SU-DHL-6 (cell line): ENCODE measurements around the gene MYPOP.

ENCODE experiments used
- H2AFZ ChIP-seq: fragments of 200-600 bp; sonication (generic); 2 replicates; pipeline ENCODE4 v1.6.1; 2014; ENCODE audit warnings: low read depth, mild to moderate bottlenecking, moderate library complexity, mixed read lengths, antibody characterized with exemption, low read length; ENCODE audit not compliant: severe bottlenecking
- H3F3A ChIP-seq: fragments of 200-600 bp; shearing (Covaris generic); 2 replicates; pipeline ENCODE4 v1.6.0; 2016; ENCODE audit warnings: antibody characterized with exemption, mild to moderate bottlenecking; ENCODE audit not compliant: insufficient read depth
- H3K27ac ChIP-seq: fragments of 200-600 bp; sonication (generic); 2 replicates; pipeline ENCODE4 v1.5.1; 2016; ENCODE audit warnings: low read depth, mild to moderate bottlenecking, low read length, moderate library complexity, mixed read lengths
- H3K27me3 ChIP-seq: fragments of 200-600 bp; sonication (generic), shearing (Covaris generic); 2 replicates; pipeline ENCODE4 v1.6.0; 2014; ENCODE audit warnings: mild to moderate bottlenecking, low read length
- H3K36me3 ChIP-seq: fragments of 200-600 bp; sonication (generic); 2 replicates; pipeline ENCODE4 v1.6.1; 2014; ENCODE audit warnings: mild to moderate bottlenecking, low read length, mixed read lengths
- H3K4me2 ChIP-seq: fragments of 300-600, 200-600 bp; shearing (Covaris generic), sonication (generic); 2 replicates; pipeline ENCODE4 v1.6.0; 2014; ENCODE audit warnings: low read length, low read depth, mild to moderate bottlenecking; ENCODE audit not compliant: poor library complexity, severe bottlenecking
- H3K4me3 ChIP-seq: fragments of 200-600 bp; sonication (generic); 2 replicates; pipeline ENCODE4 v1.5.1; 2014; ENCODE audit warnings: antibody characterized with exemption, low read length, mild to moderate bottlenecking, mixed read lengths; ENCODE audit not compliant: insufficient read depth, poor library complexity, severe bottlenecking
- H3K79me2 ChIP-seq: fragments of 200-600 bp; sonication (generic); 2 replicates; pipeline ENCODE4 v1.6.1; 2014; ENCODE audit warnings: mild to moderate bottlenecking, low read length, moderate library complexity; ENCODE audit not compliant: insufficient read depth
- H3K9ac ChIP-seq: fragments of 200-600 bp; sonication (generic); 2 replicates; pipeline ENCODE4 v1.7.0; 2014; ENCODE audit warnings: mild to moderate bottlenecking, low read length
- H3K9me2 ChIP-seq: fragments of 200-600 bp; sonication (generic); replicated peaks from 2 replicates; pipeline ENCODE4 v1.6.1; 2014; ENCODE audit warnings: low read length; ENCODE audit not compliant: insufficient read depth
- H3K9me3 ChIP-seq: fragments of 200-600 bp; sonication (generic); 2 replicates; pipeline ENCODE4 v1.6.1; 2014; ENCODE audit warnings: low read length, mixed read lengths; ENCODE audit not compliant: insufficient read depth
- H4K20me1 ChIP-seq: fragments of 200-600 bp; sonication (generic); 2 replicates; pipeline ENCODE4 v1.6.1; 2014; ENCODE audit warnings: low read depth, mild to moderate bottlenecking, antibody characterized with exemption, low read length, moderate library complexity, mixed read lengths
- EZH2phosphoT487 ChIP-seq: fragments of 200-600 bp; sonication (generic), shearing (Covaris generic); conservative IDR thresholded peaks from 2 replicates; pipeline ENCODE4 v1.6.1; 2018; ENCODE audit warnings: mild to moderate bottlenecking, antibody characterized with exemption, low read length, moderate library complexity, mixed read lengths
- TF ChIP-seq, protein P1 (sequence below): fragments of 200-600 bp; sonication (generic); IDR thresholded peaks from one replicate; pipeline ENCODE4 v1.5.1; 2017; ENCODE audit warnings: antibody characterized with exemption, mild to moderate bottlenecking, low read length, moderate library complexity; ENCODE audit not compliant: insufficient read depth, poor library complexity, severe bottlenecking

Gene MYPOP

DNA sequence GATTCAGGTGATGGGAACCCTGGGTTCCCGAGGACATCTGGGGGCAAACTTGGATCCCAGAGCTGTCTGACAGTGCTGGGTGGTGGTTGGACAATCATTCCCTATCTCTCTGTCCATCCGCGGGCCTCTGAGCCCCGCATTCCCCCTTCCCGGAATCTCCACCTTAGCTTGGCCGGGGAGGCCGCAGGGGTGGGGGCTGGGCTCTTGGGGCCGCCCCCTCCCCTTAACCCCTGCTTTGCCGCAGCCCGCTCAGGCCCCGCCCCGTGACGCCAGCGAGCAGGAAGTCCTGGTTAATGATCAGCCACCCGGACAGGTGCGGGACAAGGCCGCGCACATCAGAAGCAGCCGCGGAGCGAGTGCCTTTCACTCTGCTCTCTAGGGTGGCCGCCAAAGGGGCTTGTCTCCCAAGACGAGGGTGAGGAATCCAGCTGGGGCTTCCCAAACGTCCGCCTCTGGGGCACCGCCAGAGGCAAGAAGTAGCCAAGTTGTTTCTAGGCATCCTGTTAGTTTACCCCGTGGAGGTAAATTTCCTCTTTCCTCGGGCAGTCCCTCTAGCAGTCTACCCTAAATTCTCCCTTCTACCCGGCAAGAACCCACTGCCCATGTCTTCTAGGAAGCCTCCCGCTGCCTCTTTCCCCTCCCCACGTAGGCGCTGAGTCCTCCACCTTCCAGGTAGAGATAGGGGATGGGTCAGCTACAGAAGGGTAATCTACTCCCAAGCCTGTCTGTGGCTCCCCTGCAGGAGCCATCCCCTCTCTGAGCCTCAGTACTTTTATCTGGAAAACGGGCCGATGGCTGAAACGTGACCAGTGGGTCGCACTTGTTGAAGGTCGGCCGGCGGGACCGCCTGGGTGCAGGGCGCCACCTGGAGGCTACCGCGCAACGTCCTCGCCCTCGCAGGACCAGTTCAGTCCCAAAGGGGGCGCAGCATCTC, 19.5 kb downstream of the MYPOP start:
- H3K36me3 ChIP-seq = no peaks in the 10 kb centered on the region
- H4K20me1 ChIP-seq = no peaks in the 10 kb centered on the region
- peak overlapping the region; percentile 52 for H3K4me3 ChIP-seq
- H3K27me3 ChIP-seq = no peaks in the 10 kb centered on the region
- no peaks in the 10 kb centered on the region for H3K9me3 ChIP-seq
- H2AFZ ChIP-seq = no peak overlapping the region
- peak overlapping the region; percentile 62 for H3K9ac ChIP-seq
- H3K4me2 ChIP-seq = peak overlapping the region; percentile 80
- H3K9me2 ChIP-seq = no peaks in the 10 kb centered on the region
- H3K27ac ChIP-seq = no peak overlapping the region; the same call in 1 of the 2 replicates
- H3F3A ChIP-seq = peaks cover 7% of the 10 kb centered on the region
- no peak for TF ChIP-seq EZH2phosphoT487
- TF ChIP-seq, protein P1, sequence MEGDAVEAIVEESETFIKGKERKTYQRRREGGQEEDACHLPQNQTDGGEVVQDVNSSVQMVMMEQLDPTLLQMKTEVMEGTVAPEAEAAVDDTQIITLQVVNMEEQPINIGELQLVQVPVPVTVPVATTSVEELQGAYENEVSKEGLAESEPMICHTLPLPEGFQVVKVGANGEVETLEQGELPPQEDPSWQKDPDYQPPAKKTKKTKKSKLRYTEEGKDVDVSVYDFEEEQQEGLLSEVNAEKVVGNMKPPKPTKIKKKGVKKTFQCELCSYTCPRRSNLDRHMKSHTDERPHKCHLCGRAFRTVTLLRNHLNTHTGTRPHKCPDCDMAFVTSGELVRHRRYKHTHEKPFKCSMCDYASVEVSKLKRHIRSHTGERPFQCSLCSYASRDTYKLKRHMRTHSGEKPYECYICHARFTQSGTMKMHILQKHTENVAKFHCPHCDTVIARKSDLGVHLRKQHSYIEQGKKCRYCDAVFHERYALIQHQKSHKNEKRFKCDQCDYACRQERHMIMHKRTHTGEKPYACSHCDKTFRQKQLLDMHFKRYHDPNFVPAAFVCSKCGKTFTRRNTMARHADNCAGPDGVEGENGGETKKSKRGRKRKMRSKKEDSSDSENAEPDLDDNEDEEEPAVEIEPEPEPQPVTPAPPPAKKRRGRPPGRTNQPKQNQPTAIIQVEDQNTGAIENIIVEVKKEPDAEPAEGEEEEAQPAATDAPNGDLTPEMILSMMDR = peak; percentile 99
- H3K79me2 ChIP-seq = peaks cover 12% of the 10 kb centered on the region; the same call in 1 of the 2 replicates

DNA sequence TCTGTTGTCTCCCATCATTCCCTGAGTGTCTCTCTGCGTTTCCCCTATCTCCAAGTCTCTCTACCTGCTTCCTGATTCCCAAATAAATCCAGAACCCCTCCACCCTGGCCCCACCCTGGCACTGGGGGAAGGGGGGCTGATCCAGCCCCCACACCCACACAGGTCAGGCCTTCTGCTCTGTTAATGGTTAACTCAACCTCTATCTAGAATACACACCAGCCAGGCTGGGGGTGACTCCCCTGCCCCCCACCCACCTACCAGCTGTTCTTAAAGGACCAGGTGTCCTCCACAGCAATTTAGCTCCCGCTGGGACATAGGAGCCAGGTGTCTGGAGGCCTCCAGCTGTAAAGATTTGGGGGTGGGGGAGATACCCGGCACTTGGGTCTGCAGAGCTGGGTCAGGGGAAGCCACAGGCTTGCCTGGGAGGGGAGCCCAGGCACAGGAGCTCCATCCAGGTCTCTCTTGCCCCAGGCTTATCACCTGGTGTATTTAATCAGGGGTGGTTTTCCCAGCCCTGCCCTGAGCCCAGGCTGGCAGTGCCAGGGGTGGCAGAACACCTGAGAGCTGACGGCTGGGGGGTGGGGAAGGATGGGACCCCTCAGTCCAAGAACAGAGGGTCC, 20.4 kb downstream of the MYPOP start:
- no peak overlapping the region for H2AFZ ChIP-seq
- no peak overlapping the region for H3K4me3 ChIP-seq

DNA sequence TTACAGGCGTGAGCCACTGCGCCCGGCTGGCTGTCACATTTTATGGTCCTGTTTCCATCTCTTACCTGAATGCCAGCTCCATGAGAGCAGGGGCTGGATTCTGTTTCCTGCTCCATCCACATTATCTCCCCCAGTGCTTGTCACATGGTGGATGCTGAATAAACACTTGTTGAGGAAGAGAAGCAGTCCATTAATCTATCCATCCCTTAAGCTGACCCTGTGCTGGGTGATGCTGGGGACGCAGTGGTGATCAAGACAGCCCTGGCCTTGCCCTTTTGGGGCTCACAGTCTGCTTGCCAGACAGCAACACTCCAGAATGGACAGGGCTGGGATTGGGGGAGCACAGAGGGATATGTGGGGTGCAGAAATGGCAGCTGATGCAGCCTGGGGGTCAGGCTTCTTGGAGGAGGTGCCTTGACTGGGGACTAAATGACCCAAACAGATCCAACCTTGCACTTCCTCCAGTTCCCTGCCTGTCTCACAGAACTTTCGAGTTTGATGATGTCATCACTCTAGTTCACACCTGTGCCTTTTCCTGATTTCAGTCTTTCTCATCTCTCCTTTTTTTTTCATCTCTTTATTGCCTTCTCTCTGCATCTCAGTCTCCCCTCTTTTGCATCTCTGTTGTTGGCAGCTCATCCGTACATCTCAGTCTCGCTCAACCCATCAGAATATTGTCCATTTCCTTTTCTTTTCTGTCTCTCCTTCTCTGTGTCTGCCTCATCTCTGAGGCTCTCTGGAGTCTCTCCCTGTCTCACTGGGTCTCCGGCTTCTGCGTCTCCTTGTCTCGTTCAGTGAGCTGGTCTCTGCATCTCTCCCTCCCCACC, 21.1 kb downstream of the MYPOP start:
- Histone ChIP-seq H3K9ac (no peak overlapping the region), H4K20me1 (no peaks in the 10 kb centered on the region), H3K27ac (no peak overlapping the region), H3K9me2 (no peaks in the 10 kb centered on the region), H3K4me2 (no peak overlapping the region), H3K27me3 (no peaks in the 10 kb centered on the region), H3K36me3 (no peaks in the 10 kb centered on the region), H3K4me3 (no peak overlapping the region), H2AFZ (no peak overlapping the region), H3K79me2 (peaks cover 12% of the 10 kb centered on the region; the same call in 1 of the 2 replicates), H3F3A (no peaks in the 10 kb centered on the region), H3K9me3 (no peaks in the 10 kb centered on the region)
- no peak for TF ChIP-seq EZH2phosphoT487
- TF ChIP-seq, protein P1 = no peak

More for the DNA sequence above, 20.4 kb downstream of the MYPOP start:
- Histone ChIP-seq H3K36me3 (no peaks in the 10 kb centered on the region), H3K27me3 (no peaks in the 10 kb centered on the region), H3K9ac (peak overlapping the region; percentile 62; the same call in 1 of the 2 replicates), H3K9me3 (no peaks in the 10 kb centered on the region), H3K79me2 (peaks cover 12% of the 10 kb centered on the region; the same call in 1 of the 2 replicates), H3K27ac (no peak overlapping the region), H3F3A (no peaks in the 10 kb centered on the region), H3K4me2 (no peak overlapping the region), H3K9me2 (no peaks in the 10 kb centered on the region), H4K20me1 (no peaks in the 10 kb centered on the region)
- no peak for TF ChIP-seq EZH2phosphoT487
- TF ChIP-seq, protein P1 = no peak
